NCI-H128 (cell line): Measurements from ENCODE around the gene GPR162.

Experiments used
- DNase-seq: peaks from one replicate; lab custom pipeline; 2025; ENCODE audit not compliant: unreplicated experiment; lab: John Stamatoyannopoulos, UW

GPR162 gene

GRCh38 chr12:6822426-6823135 lies 960 bp downstream of the GPR162 start:
- no peak for DNase-seq

DNA sequence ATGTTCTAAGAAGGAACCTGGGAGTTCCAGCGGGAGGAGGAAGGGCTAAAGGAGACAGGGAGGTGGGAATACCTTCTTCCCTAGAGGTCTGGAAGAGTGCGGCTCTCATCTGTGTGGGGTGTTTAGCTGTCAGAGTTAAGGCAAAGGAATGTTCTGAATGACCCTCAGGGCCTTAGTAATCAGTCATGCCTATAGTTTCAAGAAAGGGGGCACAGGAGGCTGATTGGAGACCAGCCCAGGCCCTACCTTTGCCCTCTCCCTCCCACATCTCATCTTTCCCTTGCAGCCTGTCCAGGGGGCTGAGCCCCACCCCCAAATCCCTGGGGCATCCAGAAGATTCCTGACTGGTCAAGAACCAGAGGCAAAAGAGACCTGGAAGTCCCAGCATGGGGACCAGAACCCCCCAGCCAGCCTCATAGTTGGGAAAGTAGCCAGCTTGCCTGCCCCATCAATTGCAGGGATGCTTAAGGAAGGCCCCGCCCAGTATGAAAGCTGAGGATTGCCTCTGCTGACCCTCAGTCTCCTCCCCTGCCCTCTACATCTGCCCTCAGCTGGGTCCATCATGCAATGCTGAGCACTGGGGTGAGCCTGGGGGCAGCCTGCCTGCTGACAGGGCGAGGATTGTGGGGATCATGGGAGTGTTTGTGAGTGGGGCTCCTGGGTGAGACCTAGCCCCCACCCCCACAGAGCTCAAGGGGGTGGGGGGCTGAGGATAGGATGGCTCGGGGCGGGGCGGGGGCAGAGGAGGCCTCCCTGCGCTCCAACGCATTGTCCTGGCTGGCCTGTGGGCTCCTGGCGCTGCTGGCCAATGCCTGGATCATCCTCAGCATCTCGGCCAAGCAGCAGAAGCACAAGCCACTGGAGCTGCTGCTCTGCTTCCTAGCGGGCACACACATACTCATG lies 1.8 kb downstream of the GPR162 start:
- DNase-seq, result no peak

- no peak for DNase-seq
Observed at GRCh38 chr12:6824085-6824775, 2.6 kb downstream of the GPR162 start.

DNA sequence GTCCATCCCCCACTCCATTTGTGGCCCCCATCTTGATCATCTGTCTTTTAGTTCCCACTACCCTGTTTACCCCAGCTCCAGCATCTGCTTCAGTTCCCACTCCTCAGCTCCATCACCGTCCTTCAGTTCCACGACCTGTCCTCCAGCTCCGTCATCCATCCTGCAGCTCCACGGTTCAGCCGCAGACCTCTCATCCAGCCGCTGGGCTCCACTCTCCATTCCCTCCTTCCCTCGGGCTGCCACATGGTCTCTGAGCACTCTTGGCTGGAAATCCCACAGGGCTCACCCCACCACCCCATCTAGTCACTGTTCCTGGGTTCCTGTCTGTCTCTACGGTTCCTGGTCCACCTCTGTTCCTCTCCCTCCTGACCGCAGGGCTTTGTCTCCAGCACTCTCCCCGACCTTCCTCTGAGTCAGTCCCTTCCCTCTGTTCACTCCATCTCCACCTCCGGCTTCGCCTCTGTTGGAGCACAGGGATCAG lies 3.3 kb downstream of the GPR162 start:
- DNase-seq, result no peak

GRCh38 chr12:6825398-6826124 lies 3.9 kb downstream of the GPR162 start:
- DNase-seq, result peak; percentile 84

GRCh38 chr12:6826125-6826733 lies 4.6 kb downstream of the GPR162 start:
- no peak for DNase-seq

DNA sequence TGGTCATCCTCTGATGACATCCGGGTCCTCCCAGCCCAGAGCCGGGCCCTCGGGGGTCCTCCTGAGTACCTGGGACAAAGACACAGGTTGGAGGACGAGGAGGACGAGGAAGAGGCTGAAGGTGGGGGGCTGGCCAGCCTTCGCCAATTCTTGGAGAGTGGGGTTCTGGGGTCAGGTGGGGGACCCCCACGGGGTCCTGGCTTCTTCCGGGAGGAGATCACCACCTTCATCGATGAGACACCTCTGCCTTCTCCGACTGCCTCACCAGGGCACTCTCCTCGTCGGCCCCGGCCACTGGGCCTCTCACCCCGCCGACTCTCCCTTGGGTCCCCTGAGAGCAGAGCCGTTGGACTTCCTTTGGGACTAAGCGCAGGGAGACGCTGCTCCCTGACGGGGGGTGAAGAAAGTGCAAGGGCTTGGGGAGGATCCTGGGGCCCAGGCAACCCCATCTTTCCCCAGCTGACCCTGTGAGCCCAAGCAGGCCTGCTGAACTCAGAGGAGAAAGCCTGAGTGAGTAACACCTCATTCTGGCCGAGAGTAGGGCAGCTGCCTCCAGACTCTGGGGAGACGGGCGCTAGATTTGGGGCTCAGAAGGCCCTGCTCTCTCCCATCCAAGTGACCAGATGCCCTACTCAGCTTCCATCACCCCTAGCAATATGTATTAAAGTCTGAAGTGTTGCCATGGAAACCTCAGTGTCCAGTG lies 5.3 kb downstream of the GPR162 start:
- DNase-seq, result no peak

- DNase-seq, result peak; percentile 82
Observed at GRCh38 chr12:6827437-6827911, 5.9 kb downstream of the GPR162 start.

DNA sequence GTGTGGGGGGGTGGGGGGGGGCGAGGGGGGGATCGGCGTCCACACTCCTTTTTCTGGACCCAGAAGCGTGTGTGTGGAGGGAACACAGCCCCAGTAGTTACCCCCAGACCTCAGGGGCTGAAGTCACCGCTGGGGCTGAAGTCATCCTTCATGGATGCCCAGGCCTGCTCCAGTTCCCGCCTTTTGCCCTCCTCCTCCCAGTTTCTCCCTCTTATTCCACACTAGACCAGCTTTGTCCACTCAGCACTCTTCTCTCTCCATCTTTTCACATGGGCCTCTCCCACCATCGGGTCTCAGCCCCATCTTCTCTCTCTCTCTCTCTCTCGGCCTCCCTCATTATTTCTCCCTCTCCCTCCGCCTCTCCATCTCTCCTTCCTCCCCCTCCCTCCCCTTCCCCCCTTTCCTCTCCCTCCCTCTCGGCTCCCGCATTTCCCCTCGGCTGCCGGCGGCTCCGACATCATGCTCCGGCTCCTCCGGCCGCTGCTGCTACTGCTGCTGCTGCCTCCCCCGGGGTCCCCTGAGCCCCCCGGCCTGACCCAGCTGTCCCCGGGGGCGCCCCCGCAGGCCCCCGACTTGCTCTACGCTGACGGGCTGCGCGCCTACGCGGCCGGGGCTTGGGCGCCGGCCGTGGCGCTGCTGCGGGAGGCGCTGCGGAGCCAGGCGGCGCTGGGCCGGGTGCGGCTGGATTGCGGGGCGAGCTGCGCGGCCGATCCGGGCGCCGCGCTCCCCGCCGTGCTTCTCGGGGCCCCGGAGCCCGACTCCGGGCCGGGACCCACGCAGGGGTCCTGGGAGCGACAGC lies 6.6 kb downstream of the GPR162 start, which contains the start of gene P3H3:
P3H3 (plus strand) TSS at position 426 of the 799 bp plus-strand sequence; CDS start at position 460, 34 bp downstream.
- no peak for DNase-seq

- peak; percentile 19 for DNase-seq
Observed at GRCh38 chr12:6828781-6829535, 7.3 kb downstream of the GPR162 start.

DNA sequence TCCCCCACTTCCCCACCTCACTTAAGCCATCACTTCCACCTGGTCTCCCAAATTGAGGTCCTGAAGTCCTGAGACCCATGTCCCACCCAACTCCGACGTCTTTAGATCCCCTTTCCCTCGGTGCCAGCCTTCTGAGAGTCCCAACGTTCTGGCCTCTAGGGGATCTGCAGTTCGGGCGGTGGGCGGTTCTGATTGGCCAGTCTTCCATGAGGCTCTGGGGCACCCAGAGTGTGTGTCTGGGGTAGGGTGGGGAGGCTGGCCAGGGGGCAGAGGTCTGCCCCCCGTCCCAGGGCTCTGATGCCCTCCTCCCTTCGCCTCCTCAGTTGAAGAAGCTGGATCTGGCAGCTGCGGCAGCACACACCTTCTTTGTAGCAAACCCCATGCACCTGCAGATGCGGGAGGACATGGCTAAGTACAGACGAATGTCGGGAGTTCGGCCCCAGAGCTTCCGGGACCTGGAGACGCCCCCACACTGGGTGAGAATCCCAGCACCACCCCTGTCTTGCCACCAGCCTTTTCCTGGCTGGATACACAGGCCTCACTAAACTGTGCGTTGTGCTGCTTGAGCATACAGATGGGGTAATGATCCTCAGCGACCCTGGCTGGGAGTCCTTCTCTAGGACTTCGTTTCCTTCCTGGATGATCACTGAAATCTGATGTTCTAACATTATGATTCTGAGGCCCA lies 8.1 kb downstream of the GPR162 start:
- DNase-seq, result no peak

DNA sequence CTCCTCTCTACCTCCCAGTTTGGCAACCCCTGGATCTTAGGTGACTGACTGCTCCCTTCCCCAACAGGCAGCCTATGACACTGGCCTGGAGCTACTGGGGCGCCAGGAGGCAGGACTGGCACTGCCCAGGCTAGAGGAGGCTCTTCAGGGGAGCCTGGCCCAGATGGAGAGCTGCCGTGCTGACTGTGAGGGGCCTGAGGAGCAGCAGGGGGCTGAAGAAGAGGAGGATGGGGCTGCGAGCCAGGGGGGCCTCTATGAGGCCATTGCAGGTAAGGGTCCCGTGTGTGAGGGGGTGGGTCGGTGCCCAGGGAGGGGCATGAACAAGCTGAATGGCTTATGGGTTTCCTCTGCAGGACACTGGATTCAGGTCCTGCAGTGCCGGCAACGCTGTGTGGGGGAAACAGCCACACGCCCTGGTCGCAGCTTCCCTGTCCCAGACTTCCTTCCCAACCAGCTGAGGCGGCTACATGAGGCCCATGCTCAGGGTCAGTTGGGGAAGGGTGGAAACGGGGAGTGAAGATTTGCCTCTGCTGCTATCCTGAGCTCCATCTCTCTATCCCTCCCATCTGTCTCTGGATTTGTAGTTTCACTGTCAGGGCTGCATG lies 8.8 kb downstream of the GPR162 start:
- no peak for DNase-seq

DNA sequence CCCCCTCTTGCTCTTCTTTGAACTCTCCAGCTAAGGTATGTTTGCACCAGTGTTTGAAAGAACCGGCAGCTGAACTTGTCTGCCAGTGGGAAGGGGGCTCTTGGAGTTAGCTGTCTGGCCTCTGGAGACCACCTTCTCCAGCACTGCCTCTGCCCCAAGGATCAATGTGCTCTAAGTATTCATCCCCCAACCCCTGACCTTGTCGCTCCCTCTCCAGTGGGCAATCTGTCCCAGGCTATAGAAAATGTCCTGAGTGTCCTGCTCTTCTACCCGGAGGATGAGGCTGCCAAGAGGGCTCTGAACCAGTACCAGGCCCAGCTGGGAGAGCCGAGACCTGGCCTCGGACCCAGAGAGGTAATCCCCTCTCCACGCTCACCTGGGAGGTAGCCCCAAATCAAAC lies 9.4 kb downstream of the GPR162 start:
- no peak for DNase-seq

- no peak for DNase-seq
Observed at GRCh38 chr12:6831450-6831995, 9.9 kb downstream of the GPR162 start.

- no peak for DNase-seq
Observed at GRCh38 chr12:6832125-6832524, 10.5 kb downstream of the GPR162 start.

DNA sequence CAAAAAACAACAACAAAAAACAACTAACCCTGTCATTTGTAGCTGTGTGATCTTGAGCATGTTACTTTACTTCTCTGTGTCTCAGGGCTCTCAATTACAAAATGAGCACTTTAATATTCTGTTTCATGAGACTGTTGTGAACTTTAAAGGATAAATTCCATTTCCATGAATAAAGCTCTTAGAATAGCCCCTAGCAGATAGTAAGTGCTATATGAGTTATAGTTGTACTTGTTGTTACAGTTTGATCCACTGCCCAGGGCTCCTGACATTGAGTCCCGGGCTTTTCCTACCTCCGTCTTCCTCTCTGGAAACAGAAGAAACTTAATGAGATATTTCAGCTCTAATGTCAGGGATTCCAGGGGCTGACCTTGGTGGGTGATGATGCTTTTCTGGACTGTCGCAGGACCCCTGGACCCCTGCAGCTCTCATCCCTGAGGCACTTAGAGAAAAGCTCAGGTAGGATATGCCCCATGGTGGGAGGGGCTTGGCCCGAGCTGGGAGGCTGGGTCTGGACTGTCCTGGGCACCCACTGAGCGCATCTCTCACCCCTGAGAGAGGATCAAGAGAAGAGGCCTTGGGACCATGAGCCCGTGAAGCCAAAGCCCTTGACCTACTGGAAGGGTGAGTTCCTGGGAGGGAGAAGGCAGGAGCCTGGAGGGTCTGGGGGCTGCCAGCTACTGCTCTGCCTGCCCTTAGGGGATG lies 11.7 kb downstream of the GPR162 start:
- DNase-seq, result no peak
